Lung (tissue), 12 donors: ENCODE measurements around the gene TSC1. TPM values are rescaled to one million over a fixed set of nuclear protein-coding genes. Genes with fewer than 3 reads are reported as not detected.
A peak's percentile ranks its signal among the peaks of the same experiment; 100 is the strongest.

Experiments
- ATAC-seq: fragments of 200-7000 bp; cut with Tn5 transposase; one replicate; pipeline ENCODE4 v1.9.1; 2020; ENCODE audit warnings: moderate number of reproducible peaks; ENCODE audit not compliant: insufficient read depth, low FRiP score
- DNase-seq, 3 donors: peaks; one replicate each; pipeline ENCODE4 v3.0.0-alpha.2; 2013 to 2017
- H3K27ac ChIP-seq, 2 donors: one replicate each; pipeline ENCODE4 v1.5.1; 2013; ENCODE audit warnings: mild to moderate bottlenecking in 2 of 2, moderate library complexity in 2 of 2, control low read depth in 1 of 2, inconsistent platforms in 1 of 2, low read depth in 1 of 2, low read length in 1 of 2
- H3K27me3 ChIP-seq, 3 donors: one replicate each; pipeline ENCODE4 v1.5.1; 2013; ENCODE audit warnings: low read length in 2 of 3; ENCODE audit not compliant: control insufficient read depth in 3 of 3, insufficient read depth in 3 of 3
- H3K36me3 ChIP-seq, 4 donors: one replicate each; pipeline ENCODE4 v1.5.1; 2013; ENCODE audit warnings: low read length in 4 of 4, mild to moderate bottlenecking in 1 of 4, moderate library complexity in 1 of 4; ENCODE audit not compliant: control insufficient read depth in 4 of 4, insufficient read depth in 4 of 4
- H3K4me1 ChIP-seq, 5 donors: one replicate each; pipeline ENCODE4 v1.5.1; 2013; ENCODE audit warnings: low read length in 5 of 5, mild to moderate bottlenecking in 2 of 5, moderate library complexity in 1 of 5; ENCODE audit not compliant: control insufficient read depth in 5 of 5, insufficient read depth in 5 of 5
- H3K4me3 ChIP-seq: one replicate; pipeline ENCODE4 v1.5.1; 2013; ENCODE audit warnings: mild to moderate bottlenecking, control low read depth, moderate library complexity
- H3K9ac ChIP-seq, 2 donors: one replicate each; pipeline ENCODE4 v1.5.1; 2013; ENCODE audit warnings: low read length in 2 of 2, control low read depth in 1 of 2; ENCODE audit not compliant: insufficient read depth in 1 of 2
- H3K9me3 ChIP-seq, 4 donors: one replicate each; pipeline ENCODE4 v1.5.1; 2013; ENCODE audit warnings: low read length in 3 of 4, mild to moderate bottlenecking in 1 of 4, moderate library complexity in 1 of 4; ENCODE audit not compliant: control insufficient read depth in 4 of 4, insufficient read depth in 3 of 4
- WGBS, 2 donors: extraction: QIAGEN DNeasy Blood & Tissue Kit; methylation state at CpG; one replicate each; pipeline ENCODE4 v1.1.7; 2013; 5-methylcytosine and 5-hydroxymethylcytosine counted together
- polyA plus RNA-seq, 2 donors: library from polyadenylated mRNA; stranded (reverse); fragments of 200-250 nt; gene quantifications; one replicate each; pipeline ENCODE4 v1.2.1, GENCODE V29; 2013
- total RNA-seq, 2 donors: library from RNA; depleted of rRNA in 1 of 2; stranded (reverse); fragments of >200 nt in 1 of 2; gene quantifications; one replicate each; pipeline ENCODE4 v1.2.1, GENCODE V29; 2014 to 2021
- TF ChIP-seq, protein P1 (sequence below): IDR thresholded peaks from 2 replicates; pipeline ENCODE4 v1.5.1; 2012; ENCODE audit warnings: mild to moderate bottlenecking; ENCODE audit errors: control extremely low read depth, extremely low read depth
- donor health status: control.
- donor health status: control.
- donor health status: Bipolar disorder and iron deficiency.
- donor health status: healthy.
- donor health status: DM: yes; HTN: yes; CAD: no.

TSC1 gene
- total and polyA plus RNA-seq, 4 donors = 11.4 to 76.6 (median 33.5) TPM

DNA sequence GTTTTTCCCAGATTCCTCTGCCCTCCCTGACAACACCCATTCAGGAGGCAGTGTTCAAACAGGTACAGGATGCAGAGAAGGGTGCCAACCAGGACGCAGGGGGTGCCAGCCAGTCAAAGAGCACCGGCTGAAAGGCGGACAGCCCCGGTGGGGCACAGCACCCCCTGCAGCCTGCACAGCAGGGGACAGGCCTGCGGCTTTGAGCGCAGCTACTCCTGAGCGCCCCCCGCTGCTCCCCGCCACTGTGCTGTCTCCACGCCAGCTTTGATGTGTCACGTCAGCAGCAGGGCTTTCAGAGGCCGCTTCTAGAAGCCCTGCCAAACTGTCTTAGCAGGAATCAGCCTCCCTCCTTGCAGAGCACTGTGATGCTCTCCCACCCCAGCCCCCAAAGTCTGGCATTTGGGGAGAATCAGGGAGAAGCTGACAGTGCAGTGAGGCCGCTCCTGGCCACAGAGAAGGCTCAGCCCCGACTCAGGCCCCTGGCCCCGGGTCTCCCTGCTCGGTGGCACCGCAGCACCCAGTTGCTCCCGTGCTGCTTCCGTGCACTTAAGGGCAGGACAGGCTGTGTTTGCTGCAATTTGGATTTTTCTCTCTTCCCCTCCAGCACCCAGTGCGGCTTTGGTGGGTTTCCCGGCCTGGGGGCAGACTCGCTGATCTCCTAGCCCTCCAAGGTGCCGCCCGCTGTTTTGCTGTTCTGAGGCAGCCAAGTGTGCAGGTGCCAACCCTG, 86.6 kb downstream of the TSC1 start:
- Histone ChIP-seq H3K27ac (no peak overlapping the region), H3K9me3 (no peaks in the 10 kb centered on the region), H3K27me3 (no peaks in the 10 kb centered on the region), H3K9ac (peak overlapping the region in 1 of 2 donors; percentile 34), H3K4me1 (peaks cover 0 to 24% (median 13%) of the 10 kb centered on the region in 5 donors), H3K4me3 (no peak overlapping the region), H3K36me3 (no peaks in the 10 kb centered on the region)
- TF ChIP-seq, protein P1, sequence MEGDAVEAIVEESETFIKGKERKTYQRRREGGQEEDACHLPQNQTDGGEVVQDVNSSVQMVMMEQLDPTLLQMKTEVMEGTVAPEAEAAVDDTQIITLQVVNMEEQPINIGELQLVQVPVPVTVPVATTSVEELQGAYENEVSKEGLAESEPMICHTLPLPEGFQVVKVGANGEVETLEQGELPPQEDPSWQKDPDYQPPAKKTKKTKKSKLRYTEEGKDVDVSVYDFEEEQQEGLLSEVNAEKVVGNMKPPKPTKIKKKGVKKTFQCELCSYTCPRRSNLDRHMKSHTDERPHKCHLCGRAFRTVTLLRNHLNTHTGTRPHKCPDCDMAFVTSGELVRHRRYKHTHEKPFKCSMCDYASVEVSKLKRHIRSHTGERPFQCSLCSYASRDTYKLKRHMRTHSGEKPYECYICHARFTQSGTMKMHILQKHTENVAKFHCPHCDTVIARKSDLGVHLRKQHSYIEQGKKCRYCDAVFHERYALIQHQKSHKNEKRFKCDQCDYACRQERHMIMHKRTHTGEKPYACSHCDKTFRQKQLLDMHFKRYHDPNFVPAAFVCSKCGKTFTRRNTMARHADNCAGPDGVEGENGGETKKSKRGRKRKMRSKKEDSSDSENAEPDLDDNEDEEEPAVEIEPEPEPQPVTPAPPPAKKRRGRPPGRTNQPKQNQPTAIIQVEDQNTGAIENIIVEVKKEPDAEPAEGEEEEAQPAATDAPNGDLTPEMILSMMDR = no peak
- ATAC-seq = no peak
- DNase-seq = peak; percentile 88 to 94 (median 90)
- WGBS, 2 donors = 63 to 70% methylated on average over 22 to 24 of the region's 24 CpGs

DNA sequence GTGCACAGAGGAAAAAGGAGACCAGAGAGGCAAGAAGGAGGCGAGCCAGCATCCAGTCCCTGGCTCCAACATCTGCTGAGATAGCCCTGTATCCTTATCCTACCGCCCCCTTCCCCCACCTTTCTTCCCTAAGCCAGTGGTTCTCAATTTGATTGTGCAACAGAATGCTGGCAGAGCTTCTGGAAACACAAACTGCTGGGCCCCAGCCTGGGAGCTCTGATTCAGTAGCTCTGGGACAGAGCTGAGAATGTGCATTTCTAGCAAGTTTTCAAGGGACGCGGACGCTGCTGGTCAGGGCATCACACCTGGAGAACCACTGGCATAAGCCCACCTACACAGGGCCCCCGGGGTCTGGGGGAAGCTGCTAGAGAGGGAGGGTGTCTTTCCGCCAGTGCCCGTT, 87.4 kb downstream of the TSC1 start:
- DNase-seq (peak; percentile 90 to 98 (median 98)), ATAC-seq (peak; percentile 41)
- H3K9me3 ChIP-seq = no peaks in the 10 kb centered on the region
- H3K4me1 ChIP-seq = peaks cover 0 to 24% (median 13%) of the 10 kb centered on the region in 5 donors
- H3K27ac ChIP-seq = no peak overlapping the region
- TF ChIP-seq, protein P1 = no peak
- WGBS, 2 donors = 61 to 76% methylated on average over 7 to 8 of the region's 8 CpGs
- H3K9ac ChIP-seq = peak overlapping the region in 1 of 2 donors; percentile 34
- no peaks in the 10 kb centered on the region for H3K27me3 ChIP-seq
- H3K4me3 ChIP-seq = no peak overlapping the region
- H3K36me3 ChIP-seq = no peaks in the 10 kb centered on the region

DNA sequence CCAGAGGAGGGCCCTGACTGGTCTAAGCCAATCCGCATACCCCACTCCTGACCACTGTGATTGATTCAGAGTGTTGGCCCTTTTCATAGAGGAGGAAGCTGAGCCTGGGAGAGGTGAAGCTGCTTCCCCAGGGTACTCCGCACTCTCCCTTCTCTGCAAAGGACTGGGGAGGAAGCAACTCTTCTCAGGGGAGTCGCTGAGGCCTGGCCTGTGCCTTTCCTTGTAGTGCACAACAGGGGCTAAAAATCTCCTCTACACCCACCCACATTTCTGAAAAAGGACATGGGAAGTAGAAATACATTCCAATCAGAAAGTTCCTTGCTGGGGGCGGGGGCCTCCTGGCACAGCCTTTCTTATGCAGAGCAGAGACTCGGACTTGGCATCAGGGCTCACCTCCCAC, 88.5 kb downstream of the TSC1 start:
- Histone ChIP-seq H3K36me3 (no peaks in the 10 kb centered on the region), H3K4me1 (peaks cover 0 to 24% (median 13%) of the 10 kb centered on the region in 5 donors), H3K4me3 (no peak overlapping the region), H3K9me3 (no peaks in the 10 kb centered on the region), H3K9ac (no peak overlapping the region), H3K27me3 (no peaks in the 10 kb centered on the region), H3K27ac (no peak overlapping the region)
- ATAC-seq = no peak
- TF ChIP-seq, protein P1 = no peak
- DNase-seq = no peak
- WGBS, 2 donors = 91 to 93% methylated on average over 5 of the region's 5 CpGs

DNA sequence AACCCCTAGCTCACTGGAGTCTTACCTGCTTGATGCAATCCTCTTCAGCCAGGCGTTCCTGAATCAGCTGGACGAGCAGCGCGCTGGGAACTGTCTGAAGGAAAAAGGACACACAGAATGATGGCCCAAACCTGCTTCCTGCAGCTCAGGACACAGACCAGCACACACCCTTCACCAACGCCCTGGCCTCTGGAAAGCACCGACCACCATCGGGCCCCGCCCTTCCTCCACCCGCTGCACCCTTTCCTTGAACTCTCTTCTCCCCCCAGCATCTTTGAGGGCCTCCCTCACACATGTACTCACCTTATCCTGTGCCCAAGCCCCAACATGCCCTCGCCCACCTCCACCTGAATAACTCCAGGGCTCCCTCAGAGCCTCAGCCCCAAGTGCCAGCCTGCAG, 89.6 kb downstream of the TSC1 start:
- WGBS, 2 donors = 66 to 77% methylated on average over 10 of the region's 10 CpGs
- no peak for ATAC-seq
- TF ChIP-seq, protein P1 = no peak

More for the DNA sequence above, 89.6 kb downstream of the TSC1 start:
- no peaks in the 10 kb centered on the region for H3K27me3 ChIP-seq
- no peak overlapping the region for H3K9ac ChIP-seq
- H3K4me1 ChIP-seq = peaks cover 0 to 24% (median 13%) of the 10 kb centered on the region in 5 donors
- no peak overlapping the region for H3K27ac ChIP-seq
- H3K36me3 ChIP-seq = no peaks in the 10 kb centered on the region
- no peaks in the 10 kb centered on the region for H3K9me3 ChIP-seq
- no peak overlapping the region for H3K4me3 ChIP-seq
- DNase-seq = no peak
